Suppressor macrophage treated with lipopolysaccharide for 4 hours (primary cell): Measurements from ENCODE around the gene ALDH5A1.

Experiments
- DNase-seq: peaks from one replicate; pipeline ENCODE4 v3.0.0-alpha.2; 2020

Gene ALDH5A1

GRCh38 chr6:24534329-24534728 is 39.6 kb downstream of the ALDH5A1 start:
- DNase-seq: no peak

GRCh38 chr6:24535210-24535609 is 40.4 kb downstream of the ALDH5A1 start:
- DNase-seq: no peak

GRCh38 chr6:24536466-24536865 is 41.7 kb downstream of the ALDH5A1 start:
- no peak for DNase-seq

- DNase-seq: no peak
These were observed 42.4 kb downstream of the ALDH5A1 start for GRCh38 chr6:24537082-24537699.

GRCh38 chr6:24537771-24538385 is 43.1 kb downstream of the ALDH5A1 start:
- DNase-seq: no peak

GRCh38 chr6:24539416-24539815 is 44.6 kb downstream of the ALDH5A1 start:
- no peak for DNase-seq

- no peak for DNase-seq
These were observed 45.4 kb downstream of the ALDH5A1 start for GRCh38 chr6:24540197-24540596.

GRCh38 chr6:24543683-24544082 is 48.9 kb downstream of the ALDH5A1 start:
- no peak for DNase-seq

GRCh38 chr6:24545183-24545582 is 50.4 kb downstream of the ALDH5A1 start:
- no peak for DNase-seq

GRCh38 chr6:24545691-24546090 is 50.9 kb downstream of the ALDH5A1 start:
- no peak for DNase-seq

GRCh38 chr6:24546439-24546838 is 51.7 kb downstream of the ALDH5A1 start:
- no peak for DNase-seq

GRCh38 chr6:24547243-24547642 is 52.5 kb downstream of the ALDH5A1 start:
- no peak for DNase-seq

- DNase-seq: no peak
These were observed 54.4 kb downstream of the ALDH5A1 start for GRCh38 chr6:24549158-24549557.

- no peak for DNase-seq
These were observed 55.0 kb downstream of the ALDH5A1 start for GRCh38 chr6:24549674-24550353.

- no peak for DNase-seq
These were observed 56.4 kb downstream of the ALDH5A1 start for GRCh38 chr6:24551139-24551538.

GRCh38 chr6:24554474-24554873 is 59.7 kb downstream of the ALDH5A1 start:
- no peak for DNase-seq

GRCh38 chr6:24558516-24558915 is 63.7 kb downstream of the ALDH5A1 start:
- DNase-seq: no peak

GRCh38 chr6:24564081-24564480 is 69.3 kb downstream of the ALDH5A1 start:
- no peak for DNase-seq

- DNase-seq: no peak
These were observed 70.4 kb downstream of the ALDH5A1 start for GRCh38 chr6:24565196-24565595.

- DNase-seq: peak; percentile 4
These were observed 71.4 kb downstream of the ALDH5A1 start for GRCh38 chr6:24566020-24566767.

GRCh38 chr6:24568683-24569082 is 73.9 kb downstream of the ALDH5A1 start:
- no peak for DNase-seq

GRCh38 chr6:24569811-24570210 is 75.0 kb downstream of the ALDH5A1 start:
- no peak for DNase-seq

- DNase-seq: no peak
These were observed 76.6 kb downstream of the ALDH5A1 start for GRCh38 chr6:24571361-24571760.

- peak; percentile 65 for DNase-seq
These were observed 80.0 kb downstream of the ALDH5A1 start for GRCh38 chr6:24574809-24575208.
